Left cardiac atrium (tissue), 4 donors: ENCODE data around the gene SAMM50. TPM values are rescaled to one million over a fixed set of nuclear protein-coding genes. Genes with fewer than 3 reads are reported as not detected.

Source experiments
- ATAC-seq, 2 donors: fragments of 200-7000 bp; cut with Tn5 transposase; one replicate each; pipeline ENCODE4 v1.9.1; 2020; ENCODE audit warnings: mild to moderate bottlenecking in 2 of 2, moderate library complexity in 2 of 2
- DNase-seq: peaks from one replicate; pipeline ENCODE4 v3.0.0-alpha.2; 2020
- intact Hi-C, 2 donors: fragments of 100-400 bp; cut with DNase I; formaldehyde crosslinking; loops; one replicate each; pipeline versions ENCODE4 v1.14.1 to v1.15.1; 2022 to 2023
- total RNA-seq, 2 donors: library from RNA; stranded (reverse); fragmentation: NEBNext Ultra II Directional; extraction: Animal tissue kit (Norgen Biotek cat#: 25700); gene quantifications; one replicate each; pipeline ENCODE4 v1.2.1, GENCODE V29; 2021
- donor health status: DM: no; HTN: yes; CAD: no.
- donor health status: DM: no; HTN: yes; CAD: no; lungs with severe emphysema.
- donor health status: DM: yes; HTN: yes; CAD: no.
- donor health status: Dilated cardiomyopathy.

The SAMM50 gene
- total RNA-seq, 2 donors from 2014 or later, result 55.5 to 67.6 TPM

DNA sequence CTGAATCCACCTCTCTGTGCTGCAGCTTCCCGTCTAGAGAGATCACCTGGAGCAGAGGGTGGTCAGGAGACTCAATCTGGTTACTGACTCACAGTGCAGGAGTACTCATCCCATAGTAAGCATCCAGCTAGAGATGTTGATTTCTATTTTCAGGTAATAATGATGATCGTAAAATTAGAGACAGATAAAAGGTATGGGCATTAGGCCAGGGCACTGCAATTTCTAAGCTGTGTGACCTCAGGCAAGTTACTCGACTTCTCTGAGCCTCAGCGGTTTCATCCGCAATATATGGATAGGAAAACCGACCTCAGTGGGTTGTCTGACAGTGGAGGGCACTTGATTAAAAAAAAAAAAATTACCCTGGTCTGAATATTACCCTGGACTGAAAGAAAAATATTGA, 13.8 kb upstream of the SAMM50 start:
- no peak for DNase-seq
- intact Hi-C loops, result no loop called here
- ATAC-seq, result no peak

DNA sequence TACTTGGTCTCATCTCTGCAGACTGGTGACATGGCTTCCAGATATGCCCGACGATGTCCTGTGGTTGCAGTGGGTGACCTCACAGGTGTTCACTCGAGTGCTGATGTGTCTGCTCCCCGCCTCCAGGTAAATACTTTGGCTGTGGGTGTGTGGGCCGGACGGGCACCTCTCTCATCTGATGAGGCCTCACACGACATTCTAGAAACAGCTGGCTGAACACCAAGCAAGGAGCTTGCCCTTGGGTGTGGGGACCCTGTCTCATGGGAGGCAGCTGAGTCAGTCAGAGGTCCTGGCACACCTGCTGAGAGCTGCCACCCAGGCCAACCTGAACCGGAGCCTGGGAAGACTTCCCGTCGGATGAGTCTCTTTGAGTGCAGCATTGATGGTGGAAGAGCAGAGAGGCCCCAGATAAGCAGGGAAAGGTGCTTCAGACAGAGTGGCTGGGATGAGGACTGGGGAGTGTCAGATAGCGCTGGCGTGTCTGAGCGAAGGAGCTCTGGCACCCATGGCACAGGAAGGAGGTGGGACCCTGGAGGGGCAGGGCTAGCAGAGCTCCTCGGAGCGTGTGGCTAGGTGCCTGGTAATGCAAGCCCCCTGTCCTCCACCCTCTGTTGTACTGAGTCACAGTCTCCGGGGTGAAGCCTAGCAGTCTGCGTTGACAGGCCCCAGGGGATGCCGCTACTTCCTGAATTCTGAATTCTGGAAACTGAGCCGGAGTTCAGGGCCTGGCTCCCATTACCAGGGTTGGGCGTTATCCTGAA, 10.4 kb upstream of the SAMM50 start:
- DNase-seq, result no peak
- intact Hi-C loops, result no loop called here
- peak in 1 of 2 donors; percentile 13 for ATAC-seq

DNA sequence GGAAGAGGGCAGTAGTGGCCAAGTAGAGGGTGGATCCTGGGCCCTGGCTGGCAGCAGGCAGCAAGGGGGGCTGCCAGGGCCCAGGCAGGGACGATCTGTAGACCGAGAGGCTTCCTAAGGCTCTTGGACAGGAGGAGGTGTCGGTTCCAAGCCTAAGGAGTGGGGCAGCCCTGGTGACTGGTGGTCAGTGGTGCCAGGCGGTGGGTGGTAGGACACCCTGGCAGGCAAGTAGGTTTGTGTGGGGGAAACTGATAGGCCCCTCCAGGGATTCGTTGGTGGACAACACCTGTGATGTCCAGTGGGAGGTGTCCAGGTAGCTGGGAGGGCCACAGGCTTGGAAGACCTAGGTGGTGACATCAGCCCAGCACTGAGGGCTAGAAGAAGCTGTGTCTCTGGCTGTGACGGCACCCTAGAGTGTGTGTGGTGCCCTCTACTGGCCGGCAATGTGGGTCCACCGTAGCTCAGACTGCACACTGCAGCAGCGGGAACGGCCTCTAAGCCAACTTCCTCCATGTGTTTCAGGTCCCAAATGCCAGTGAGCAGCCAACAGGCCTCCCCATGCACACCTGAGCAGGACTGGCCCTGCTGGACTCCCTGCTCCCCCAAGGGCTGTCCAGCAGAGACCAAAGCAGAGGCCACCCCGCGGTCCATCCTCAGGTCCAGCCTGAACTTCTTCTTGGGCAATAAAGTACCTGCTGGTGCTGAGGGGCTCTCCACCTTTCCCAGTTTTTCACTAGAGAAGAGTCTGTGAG, 9.4 kb upstream of the SAMM50 start:
- intact Hi-C loops, result no loop called here
- DNase-seq, result peak; percentile 62
- peak; percentile 66 to 83 for ATAC-seq

DNA sequence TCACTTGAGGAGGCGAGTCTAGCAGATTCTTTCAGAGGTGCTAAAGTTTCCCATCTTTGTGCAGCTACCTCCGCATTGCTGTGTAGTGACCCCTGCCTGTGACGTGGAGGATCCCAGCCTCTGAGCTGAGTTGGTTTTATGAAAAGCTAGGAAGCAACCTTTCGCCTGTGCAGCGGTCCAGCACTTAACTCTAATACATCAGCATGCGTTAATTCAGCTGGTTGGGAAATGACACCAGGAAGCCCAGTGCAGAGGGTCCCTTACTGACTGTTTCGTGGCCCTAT, 8.9 kb upstream of the SAMM50 start:
- no peak for ATAC-seq
- intact Hi-C loops, result no loop called here
- DNase-seq, result no peak

DNA sequence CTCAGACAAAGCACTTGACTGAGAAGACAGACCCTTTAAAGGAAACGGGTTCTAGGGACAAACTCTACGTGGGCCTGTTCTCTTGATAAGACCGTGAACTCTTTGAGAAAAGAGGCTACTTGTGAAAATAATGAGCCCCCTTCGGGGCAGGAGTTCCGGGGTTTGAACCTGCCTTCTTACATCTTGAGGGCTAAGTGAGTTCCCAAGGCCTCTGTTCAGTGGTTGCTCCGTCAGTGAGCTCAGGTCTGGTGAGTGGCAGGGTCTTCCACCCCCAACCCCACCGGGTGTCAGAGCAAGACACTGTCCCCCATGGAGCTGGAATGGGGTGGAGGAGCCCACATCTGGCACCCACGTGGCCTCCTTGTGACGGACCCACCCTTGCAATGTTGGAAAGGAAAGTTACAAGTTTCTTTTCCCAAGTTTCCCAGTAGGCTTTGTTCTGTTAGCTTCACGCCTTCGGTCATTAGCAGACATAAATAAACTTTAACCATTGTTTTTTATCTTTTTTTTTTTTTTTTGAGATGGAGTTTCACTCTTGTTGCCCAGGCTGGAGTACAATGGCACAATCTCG, 6.3 kb upstream of the SAMM50 start:
- ATAC-seq (no peak), DNase-seq (no peak)
- intact Hi-C loops, result no loop called here

DNA sequence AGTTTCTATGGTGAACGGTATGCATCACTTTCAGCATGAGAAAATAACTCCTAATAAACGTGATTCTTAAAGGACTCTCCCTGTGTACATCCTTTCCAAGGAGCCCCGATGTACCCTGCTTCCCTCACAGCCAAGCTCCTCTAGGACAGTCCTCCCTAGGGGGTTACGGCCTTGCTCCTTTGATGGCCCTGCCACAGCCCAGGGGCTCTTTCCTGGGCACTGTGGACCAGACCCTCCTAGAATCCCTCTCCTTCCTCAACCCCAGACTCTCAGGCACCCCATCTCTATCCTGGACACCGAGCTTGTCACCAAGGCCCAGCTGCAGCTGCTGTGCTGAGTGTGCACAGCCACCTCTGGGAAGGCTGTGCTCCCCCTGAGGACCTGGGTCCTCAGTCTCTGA, 3.9 kb upstream of the SAMM50 start:
- no peak for ATAC-seq
- DNase-seq, result no peak
- intact Hi-C loops, result loop anchor here in 1 of 2 donors (10.0 kb wide), 1 partner anchor 137 kb away; the partner anchor contains the start of gene EFCAB6

DNA sequence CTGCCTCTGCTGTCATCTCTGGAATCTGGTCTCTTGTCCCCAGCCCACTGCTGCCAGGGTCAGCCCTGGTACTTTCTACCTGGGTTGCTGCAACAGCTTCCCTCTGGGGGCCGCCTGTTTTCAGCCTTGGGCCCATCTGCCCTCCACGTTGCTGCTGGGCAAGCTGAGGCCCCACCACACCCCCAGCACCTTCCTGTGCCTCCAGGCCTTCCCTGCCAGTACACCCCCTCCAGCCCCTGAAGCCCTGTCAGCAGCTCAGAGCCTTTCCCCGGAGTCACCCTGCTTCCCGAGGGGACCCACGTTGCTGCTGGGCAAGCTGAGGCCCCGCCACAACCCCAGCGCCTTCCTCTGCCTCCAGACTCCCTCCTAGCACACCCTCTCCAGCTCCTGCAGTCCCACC, 3.3 kb upstream of the SAMM50 start:
- ATAC-seq (no peak), DNase-seq (no peak)
- intact Hi-C loops, result loop anchor here in 1 of 2 donors (10.0 kb wide), 1 partner anchor 137 kb away; the partner anchor contains the start of gene EFCAB6

DNA sequence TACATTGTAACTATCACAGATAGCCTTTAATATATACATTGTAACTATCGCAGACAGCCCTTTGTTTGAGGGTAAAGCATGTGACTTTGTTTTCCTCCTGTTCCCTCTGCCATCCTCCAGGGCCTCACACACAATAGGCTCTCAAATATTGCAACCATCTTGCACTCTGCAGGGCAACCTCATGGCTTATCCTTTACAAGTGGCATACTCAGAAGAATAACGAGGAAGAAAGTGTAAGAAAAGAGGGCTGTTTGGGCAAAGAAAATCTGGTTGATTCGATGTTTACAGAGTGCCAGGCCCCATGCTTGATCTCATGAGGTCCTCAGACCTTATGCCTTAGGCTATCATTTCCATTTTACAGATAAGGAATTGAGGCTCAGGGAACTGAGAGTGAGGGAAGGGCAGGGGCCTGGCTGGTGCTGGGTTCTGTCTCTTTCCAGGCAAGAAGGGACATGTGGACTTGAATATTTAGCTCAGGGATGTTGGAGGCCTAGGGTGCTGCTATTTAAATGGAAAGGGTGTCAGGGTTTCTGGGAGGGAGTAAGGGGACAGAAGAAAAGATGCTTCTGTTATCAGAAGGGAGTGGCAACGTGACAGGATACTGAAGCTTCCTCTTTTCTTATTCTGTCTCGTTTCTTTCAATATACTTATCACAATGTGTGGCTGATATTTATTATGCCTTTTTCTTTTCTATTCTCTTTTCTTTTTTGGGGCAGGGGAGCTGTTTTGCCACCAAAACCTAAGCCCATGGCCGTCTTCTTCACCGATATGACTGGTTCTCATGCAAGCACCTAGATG, 1.1 kb upstream of the SAMM50 start:
- intact Hi-C loops, result loop anchor here in 1 of 2 donors (10.0 kb wide), 1 partner anchor 139 kb away; the partner anchor contains the start of gene EFCAB6
- DNase-seq (no peak), ATAC-seq (no peak)

DNA sequence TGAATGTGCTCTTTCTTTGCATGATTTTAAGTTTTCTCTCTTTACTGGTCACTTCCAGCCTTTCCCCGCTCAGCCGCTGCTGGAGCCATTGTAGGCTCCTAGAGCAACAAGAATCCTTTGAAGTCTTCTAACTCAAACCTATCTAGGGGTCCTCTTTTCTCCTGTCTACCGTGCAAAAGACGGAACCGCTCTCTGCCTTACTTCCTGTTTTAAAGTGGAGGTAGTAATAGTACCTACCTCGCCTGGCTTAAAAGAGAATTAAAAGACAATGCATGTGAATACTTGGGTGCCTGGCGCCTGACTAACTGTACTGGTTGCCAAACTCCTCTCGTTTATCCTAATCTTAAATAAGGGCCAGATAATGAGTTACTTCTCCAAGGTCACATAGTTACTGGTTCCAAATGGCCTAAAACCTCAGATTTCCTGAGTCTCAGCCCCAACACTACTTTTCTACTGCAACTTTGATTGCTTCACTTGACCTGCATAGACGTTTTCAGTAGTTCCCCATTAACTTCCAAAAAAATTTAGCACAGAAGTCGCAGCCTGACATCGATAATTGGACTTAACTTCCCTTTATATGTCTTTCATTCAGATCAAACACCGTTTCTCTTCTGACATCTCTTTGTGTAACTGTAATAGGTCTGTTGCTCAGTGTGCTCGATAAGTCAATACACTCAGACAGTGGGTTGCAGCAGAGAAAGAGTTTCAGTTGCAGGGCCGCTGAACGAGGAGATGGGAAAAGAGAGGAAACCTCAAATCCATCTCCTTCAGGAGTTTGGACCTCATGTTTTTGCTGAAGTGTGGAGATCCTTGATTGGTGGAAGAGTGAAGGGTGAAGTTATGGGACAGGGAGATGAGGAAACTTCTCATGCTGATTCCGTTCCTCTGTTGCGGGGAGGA, 891 bp downstream of the SAMM50 start:
- ATAC-seq (peak in 1 of 2 donors; percentile 5), DNase-seq (no peak)
- intact Hi-C loops, result loop anchor here in 1 of 2 donors (10.0 kb wide), 1 partner anchor 141 kb away; the partner anchor contains the start of gene EFCAB6

DNA sequence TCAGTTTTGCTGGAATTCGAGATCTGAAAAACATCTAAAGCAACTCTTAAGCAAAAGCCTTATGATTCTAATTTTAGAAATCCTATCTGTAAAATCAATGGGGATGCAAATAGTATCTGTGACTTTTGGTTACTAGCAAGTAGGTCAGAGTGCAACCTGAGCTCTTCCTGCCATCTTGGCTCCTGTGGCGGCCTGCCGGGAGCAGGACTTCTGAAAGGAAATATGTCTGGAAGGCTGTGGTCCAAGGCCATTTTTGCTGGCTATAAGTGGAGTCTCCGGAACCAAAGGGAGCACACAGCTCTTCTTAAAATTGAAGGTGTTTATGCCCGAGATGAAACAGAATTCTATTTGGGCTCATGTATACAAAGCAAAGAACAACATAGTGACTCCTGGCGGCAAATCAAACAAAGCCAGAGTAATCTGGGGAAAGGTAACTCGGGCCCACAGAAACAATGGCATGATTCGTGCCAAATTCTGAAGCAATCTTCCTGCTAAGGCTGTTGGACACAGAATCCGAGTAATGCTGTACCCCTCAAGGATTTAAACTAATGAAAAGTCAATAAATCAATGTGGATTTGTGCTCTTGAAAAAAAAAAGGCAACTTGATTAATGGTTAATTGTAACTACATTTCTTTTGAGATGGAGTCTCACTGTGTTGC, 1.7 kb downstream of the SAMM50 start:
- no peak for ATAC-seq
- intact Hi-C loops, result loop anchor here in 1 of 2 donors (10.0 kb wide), 1 partner anchor 142 kb away; the partner anchor contains the start of gene EFCAB6
- DNase-seq, result no peak

DNA sequence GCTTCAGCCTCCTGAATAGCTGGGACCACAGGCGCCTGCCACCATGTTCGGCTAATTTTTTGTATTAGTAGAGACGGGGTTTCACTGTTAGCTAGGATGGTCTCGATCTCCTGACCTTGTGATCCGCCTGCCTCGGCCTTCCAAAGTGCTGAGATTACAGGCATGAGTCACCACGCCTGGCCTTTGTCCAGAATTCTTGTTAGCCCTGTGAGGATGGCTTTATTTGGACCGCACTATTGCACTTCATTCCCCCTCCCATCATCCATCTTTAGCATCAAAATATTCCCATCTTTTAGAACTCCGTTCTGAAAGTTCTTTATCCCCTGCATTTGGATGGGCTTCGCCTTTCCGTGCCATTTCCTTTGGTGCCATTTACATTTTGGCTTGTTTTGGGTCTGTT, 2.6 kb downstream of the SAMM50 start:
- DNase-seq (no peak), ATAC-seq (no peak)
- intact Hi-C loops, result loop anchor here in 1 of 2 donors (10.0 kb wide), 1 partner anchor 143 kb away; the partner anchor contains the start of gene EFCAB6

DNA sequence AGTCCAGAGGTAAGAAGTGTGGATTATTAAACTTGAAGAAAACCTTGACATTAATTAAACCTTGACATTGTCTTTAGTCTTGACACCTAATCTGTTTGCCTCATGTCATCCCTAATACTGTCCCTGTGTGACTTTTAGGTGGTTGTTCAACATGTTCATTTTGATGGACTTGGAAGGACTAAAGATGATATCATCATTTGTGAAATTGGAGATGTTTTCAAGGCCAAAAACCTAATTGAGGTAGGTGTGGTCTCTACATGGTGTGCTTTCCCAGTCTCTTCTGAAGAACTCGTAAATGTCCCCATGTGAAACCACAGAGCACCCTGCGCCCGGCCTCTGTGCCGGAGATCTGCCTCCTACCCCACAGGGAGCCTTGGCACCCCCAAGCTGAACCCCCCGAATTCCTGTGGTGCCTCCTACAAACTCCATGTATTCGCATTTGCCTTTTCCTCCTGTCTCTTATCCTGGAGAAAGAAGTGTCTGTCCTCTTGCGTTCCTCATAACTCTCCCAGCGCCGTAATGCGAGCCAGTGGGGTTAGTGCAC, 9.1 kb downstream of the SAMM50 start:
- DNase-seq (no peak), ATAC-seq (no peak)
- intact Hi-C loops, result no loop called here

DNA sequence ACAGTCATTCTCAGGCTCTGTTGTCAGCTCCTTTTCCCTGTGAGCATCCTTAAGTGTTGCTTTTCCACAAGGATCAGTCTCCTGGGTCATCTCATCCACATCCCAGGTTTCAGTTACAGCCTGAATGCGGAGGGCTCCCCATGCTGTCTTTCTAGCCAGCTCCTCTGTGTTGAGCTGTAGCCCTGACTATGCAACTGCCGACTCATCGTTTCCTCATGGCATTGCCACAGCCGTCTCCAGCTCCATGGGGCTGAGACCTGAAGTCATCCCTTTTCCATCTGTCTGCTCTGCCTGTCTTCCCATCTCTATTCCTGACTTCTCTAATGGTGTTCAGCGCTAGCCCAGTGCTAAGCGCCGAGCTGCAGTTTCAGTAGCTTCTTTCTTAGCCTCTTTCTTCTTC, 11.8 kb downstream of the SAMM50 start:
- ATAC-seq (no peak), DNase-seq (no peak)
- intact Hi-C loops, result no loop called here

DNA sequence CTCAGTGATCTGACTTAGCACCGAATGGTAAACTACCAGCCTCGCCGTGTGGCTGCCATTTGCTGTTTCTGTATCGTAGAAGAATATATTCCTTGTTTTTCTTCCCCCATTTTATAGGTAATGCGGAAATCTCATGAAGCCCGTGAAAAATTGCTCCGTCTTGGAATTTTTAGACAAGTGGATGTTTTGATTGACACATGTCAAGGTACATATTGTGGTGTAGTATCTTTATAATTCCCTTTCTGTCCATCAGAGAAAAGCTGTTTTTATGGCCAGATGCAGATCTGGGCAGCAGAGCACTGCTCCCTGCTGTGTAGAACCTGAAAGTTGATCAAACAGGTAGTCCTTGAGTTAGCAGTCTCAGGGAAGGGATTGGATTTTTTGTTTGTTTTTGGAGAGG, 13.4 kb downstream of the SAMM50 start:
- no peak for DNase-seq
- no peak for ATAC-seq

DNA sequence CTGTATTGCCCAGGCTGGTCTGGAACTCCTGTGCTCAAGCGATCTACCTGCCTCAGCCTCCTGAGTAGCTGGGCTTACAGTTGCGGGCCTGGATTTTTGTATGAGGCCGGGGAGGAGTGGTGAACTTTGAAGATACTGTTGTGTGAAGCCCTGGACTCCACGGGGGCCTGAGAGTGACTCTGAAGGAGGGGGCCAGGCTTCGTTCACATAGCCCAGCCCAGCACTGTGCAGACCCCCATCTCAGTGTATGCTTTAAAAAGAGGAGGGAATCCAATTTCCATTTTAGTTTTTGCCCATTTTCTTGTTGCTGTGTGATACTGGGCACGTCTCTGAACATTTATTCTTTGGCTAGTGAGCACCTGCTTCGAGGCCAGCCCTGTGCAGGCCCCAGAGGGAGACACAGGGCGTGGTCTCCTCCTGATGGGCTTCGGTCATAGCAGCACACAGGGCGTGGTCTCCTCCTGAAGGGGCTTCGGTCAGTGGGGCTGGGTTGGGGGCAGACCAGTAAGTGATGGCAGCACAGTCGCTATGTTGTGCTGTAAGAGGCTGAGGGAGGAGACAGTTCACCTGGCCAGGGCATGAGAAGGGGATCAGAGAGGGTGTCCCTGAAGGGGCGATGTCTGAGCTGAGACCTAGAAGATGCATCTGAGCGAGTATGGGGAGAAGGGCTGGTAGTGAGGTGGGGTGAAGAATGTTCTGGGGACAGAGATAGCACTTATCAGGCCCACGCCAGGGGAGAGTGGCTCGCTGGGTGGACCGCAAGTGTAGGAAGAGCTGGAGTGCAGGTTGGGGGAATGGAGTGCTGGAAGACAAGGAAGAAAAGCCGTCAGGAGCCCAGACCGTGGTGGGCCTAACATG, 14.0 kb downstream of the SAMM50 start:
- DNase-seq, result no peak
- intact Hi-C loops, result no loop called here
- no peak for ATAC-seq

More for the DNA sequence above, 13.4 kb downstream of the SAMM50 start:
- intact Hi-C loops, result no loop called here

DNA sequence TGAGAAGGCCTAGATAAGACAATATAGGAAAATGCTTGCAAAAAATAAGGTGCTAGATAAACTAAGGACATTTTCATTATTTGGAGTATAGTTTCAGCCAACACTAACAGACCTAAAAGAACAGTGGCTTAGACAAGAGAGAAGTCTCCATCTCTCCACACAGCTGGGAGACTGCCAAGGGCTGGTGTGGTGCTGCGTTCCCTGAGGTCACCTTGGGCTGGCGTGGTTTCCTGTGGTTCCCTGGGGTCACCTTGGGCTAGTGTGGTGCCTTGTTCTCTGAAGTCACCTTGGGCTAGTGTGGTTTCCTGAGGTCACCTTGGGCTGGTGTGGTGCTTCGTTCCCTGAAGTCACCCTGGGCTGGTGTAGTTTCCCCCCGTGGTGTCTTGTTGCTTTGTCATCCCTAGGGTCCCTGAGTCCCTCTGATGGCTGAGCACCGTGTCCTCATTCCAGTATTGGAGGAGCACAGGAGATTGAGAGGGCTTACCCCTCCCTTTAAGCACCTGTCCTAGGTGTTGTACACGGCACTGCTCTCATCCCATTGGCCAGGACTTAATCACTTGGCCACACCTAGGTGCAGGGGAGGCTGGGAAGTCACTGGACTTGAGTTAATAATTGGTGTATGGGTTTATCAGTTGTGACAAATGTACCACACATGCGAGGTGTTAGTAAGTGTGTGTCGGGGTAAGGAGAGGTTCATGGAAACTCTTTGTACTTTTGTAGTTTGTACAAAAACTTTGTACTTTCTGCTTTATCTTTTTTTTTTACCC, 14.9 kb downstream of the SAMM50 start:
- ATAC-seq (no peak), DNase-seq (no peak)
- intact Hi-C loops, result no loop called here
